Heart right ventricle (tissue), 16 donors: ENCODE measurements around the gene STOML2. TPM values are rescaled to one million over a fixed set of nuclear protein-coding genes. Genes with fewer than 3 reads are reported as not detected.

ENCODE experiments used
- ATAC-seq, 8 donors: fragments of 200-7000 bp; cut with Tn5 transposase; one replicate each; pipeline ENCODE4 v1.9.1; 2020; ENCODE audit warnings: mild to moderate bottlenecking in 8 of 8, moderate library complexity in 8 of 8, moderate number of reproducible peaks in 1 of 8
- DNase-seq, 2 donors: peaks; one replicate each; pipeline ENCODE4 v3.0.0-alpha.2; 2020
- H3K27ac ChIP-seq, 10 donors: fragments of 200-600 bp; sonication (generic) in 2 of 10; one replicate each; pipeline versions ENCODE4 v1.5.0 to v1.8.0; 2020 to 2022; ENCODE audit warnings: mild to moderate bottlenecking in 3 of 10
- H3K27me3 ChIP-seq, 7 donors: fragments of 200-600 bp; one replicate each; pipeline ENCODE4 v1.8.0; 2021 to 2022; ENCODE audit warnings: mild to moderate bottlenecking in 2 of 7
- H3K36me3 ChIP-seq, 9 donors: fragments of 200-600 bp; sonication (generic) in 1 of 9; one replicate each; pipeline versions ENCODE4 v1.5.0 to v1.8.0; 2020 to 2022; ENCODE audit warnings: mild to moderate bottlenecking in 2 of 9
- H3K4me1 ChIP-seq, 9 donors: fragments of 200-600 bp; sonication (generic) in 1 of 9; one replicate each; pipeline versions ENCODE4 v1.5.0 to v1.8.0; 2020 to 2022; ENCODE audit warnings: mild to moderate bottlenecking in 4 of 9
- H3K4me3 ChIP-seq, 10 donors: fragments of 200-600 bp; sonication (generic) in 2 of 10; one replicate each; pipeline versions ENCODE4 v1.5.0 to v1.8.0; 2020 to 2022; ENCODE audit warnings: mild to moderate bottlenecking in 7 of 10, moderate library complexity in 2 of 10
- H3K9me3 ChIP-seq, 11 donors: fragments of 200-600 bp in 10 of 11; sonication (generic) in 2 of 11; one replicate each; pipeline versions ENCODE4 v1.5.0 to v1.8.0; 2013 to 2022; ENCODE audit warnings: mild to moderate bottlenecking in 2 of 11, control low read depth in 1 of 11, moderate library complexity in 1 of 11
- CTCF ChIP-seq, 9 donors: fragments of 200-600 bp; sonication (generic) in 2 of 9; IDR thresholded peaks; one replicate each; pipeline versions ENCODE4 v1.5.0 to v1.8.0; 2021 to 2022; ENCODE audit warnings: antibody characterized with exemption in 9 of 9, mild to moderate bottlenecking in 5 of 9, moderate library complexity in 1 of 9
- WGBS, 2 donors: extraction: QIAGEN DNeasy Blood & Tissue Kit; methylation state at CpG; one replicate each; pipeline ENCODE4 v1.1.7; 2013; ENCODE audit warnings: inconsistent platforms in 1 of 2; 5-methylcytosine and 5-hydroxymethylcytosine counted together
- intact Hi-C, 10 donors: fragments of 100-400 bp; cut with DNase I; formaldehyde crosslinking; loops; one replicate each; pipeline versions ENCODE4 v1.11.1 to v1.14.2; 2022
- polyA plus RNA-seq, 2 donors: library from polyadenylated mRNA; stranded (reverse); fragments of 200-250 nt; gene quantifications; one replicate each; pipeline ENCODE4 v1.2.3, GENCODE V29; 2013
- total RNA-seq, 10 donors: library from RNA; stranded (reverse); fragmentation: NEBNext Ultra II Directional in 3 of 10; extraction: Animal tissue kit (Norgen Biotek cat#: 25700) in 3 of 10; gene quantifications; one replicate each; pipeline versions ENCODE4 v1.2.1 to v1.2.4, GENCODE V29; 2021 to 2023
- donor health status: Arrhythmogenic right ventricular cardiomyopathy.
- donor health status: ischemic (EF 13 %, LVEDD 7.1; RV severe dilation, severe dysfunction).
- donor health status: healthy with polysubstance abuse.
- donor health status: DM: no; HTN: yes; CAD: no.
- donor health status: DM: no; HTN: no; CAD: no.
- donor health status: ischemic (EF 25% LVEDD 6.9; RV normal size, moderate dysfunction).
- donor health status: ischemic (EF 25% LVEDD 5.7; RV mildly dilated, moderate dysfunction).
- donor health status: healthy.
- donor health status: DM: yes; HTN: yes; CAD: no.
- donor health status: Ischemic cardiomyopathy.
- donor health status: ischemic (EF 35%, LVEDD 5.7; RV mildly dilated, moderate dysfunction).
- donor health status: nonischemic (EF 11% LVEDD 7.7; RV severe dilation, severe dysfunction).
- donor health status: DM: yes; HTN: yes; CAD: no.
- donor health status: PGD.
- donor health status: ischemic (EF 29% LVEDD 5.4; RV normal size, mild dysfunction).
- donor health status: nonischemic (EF 23%, LVEDD 6.1; RV moderate dilation, normal function).

STOML2 gene
- total and polyA plus RNA-seq, 12 donors: 43.7 to 153 (median 127) TPM

DNA sequence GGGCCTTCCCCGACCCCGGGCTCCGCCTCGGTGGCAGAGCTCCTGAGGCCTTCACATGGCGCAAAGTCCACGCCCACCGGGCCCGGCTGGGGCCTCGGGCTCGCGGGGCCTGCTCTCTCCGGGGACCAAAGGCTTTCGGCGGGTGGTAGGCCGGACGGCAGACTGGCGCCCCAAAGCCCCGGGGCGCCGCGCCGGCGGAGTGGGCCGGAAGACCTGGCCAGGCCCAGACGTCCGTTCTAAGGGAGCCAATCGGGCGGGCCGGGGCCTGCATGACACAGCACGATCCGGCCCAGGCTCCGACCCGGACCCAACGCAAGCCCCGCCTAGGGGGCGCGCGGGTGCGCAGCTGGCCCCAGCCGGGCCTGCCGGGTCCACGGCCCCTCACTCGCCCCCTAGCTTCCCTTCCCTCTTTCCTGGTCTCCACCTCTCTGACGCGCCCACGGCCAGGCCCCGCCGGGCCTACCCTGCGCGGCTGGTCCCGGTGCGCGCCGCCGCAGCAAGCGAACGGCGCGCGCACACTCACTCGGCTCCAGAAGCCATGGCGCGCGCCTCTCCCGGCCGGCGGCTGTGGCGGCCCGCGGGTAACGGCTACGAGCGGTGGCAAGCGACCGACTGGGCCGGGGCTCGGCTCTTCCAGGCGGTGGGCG is 31.0 kb downstream of the STOML2 start:
- Histone ChIP-seq H3K27me3 (no peaks in the 10 kb centered on the region), H3K36me3 (peaks cover 0 to 67% (median 13%) of the 10 kb centered on the region in 9 donors), H3K4me1 (peaks cover 0 to 49% (median 39%) of the 10 kb centered on the region in 9 donors), H3K9me3 (no peaks in the 10 kb centered on the region), H3K27ac (peak overlapping the region; percentile 96 to 100 (median 100)), H3K4me3 (peak overlapping the region; percentile 73 to 100 (median 92))
- peak; percentile 86 for DNase-seq
- intact Hi-C loops: loop anchor here in 4 of 10 donors (2.0 to 10.0 kb wide), 5 partner anchors 25 to 85 kb away; partner anchors contain the start of genes DNAJB5 (in 2 of the 4) and PIGO (in 1 of the 4)
- ATAC-seq: peak; percentile 66 to 88 (median 85)
- 0 to 1% methylated on average over 61 to 79 of the region's 79 CpGs for whole genome bisulfite sequencing, 2 donors
- TF ChIP-seq CTCF (IDR thresholded peaks at IDR 0.05): peak in 8 of 9 donors; percentile 15 to 68 (median 48)

DNA sequence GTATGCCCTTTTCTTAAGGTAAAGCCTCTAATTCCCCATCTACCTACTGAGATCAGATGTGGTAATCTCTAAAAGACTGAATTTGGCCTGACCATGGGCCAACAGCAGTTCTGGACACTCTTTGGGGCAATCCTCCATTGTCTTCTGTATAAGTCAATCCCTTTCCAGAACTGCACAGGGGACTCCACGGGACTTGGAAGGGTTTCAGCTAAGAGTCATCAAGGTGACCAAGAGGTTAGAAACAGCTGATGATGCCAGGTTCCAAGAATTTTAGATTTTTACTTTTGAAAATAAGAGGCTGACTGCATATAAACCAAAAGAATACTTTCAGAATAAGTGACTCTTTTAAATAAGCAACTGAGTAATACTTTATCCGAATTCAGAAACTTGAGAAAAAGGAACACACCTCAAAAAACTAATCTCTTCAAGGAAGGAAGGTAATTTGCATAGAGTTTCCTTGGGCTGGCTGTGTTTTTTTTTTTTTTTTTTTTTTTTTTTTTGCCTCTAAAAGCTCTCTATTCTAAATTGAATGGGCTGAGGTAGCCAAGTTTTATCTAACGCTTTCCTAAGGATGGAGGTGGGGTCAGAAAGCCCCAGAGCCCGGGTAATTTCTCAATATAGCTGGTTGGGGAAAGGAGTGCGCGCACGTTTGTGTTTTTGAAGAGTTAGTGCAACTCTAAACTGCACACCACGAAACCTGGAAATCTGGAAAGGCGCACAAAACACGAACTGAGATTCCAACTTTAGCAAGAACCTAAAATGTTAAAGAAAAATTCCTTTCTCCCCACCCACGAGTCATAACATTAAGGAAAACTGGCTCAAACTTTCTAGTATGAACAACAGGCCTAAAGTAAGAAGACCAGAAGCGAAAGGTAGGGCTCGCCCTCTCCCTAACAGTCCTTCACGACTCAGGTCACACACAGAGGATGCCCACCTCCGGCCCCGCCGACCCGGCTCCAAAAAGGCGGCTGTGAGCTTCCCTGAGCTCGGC is 31.8 kb downstream of the STOML2 start:
- Histone ChIP-seq H3K9me3 (no peaks in the 10 kb centered on the region), H3K27ac (peak overlapping the region; percentile 96 to 100 (median 100)), H3K36me3 (peaks cover 0 to 67% (median 21%) of the 10 kb centered on the region in 9 donors), H3K4me3 (peak overlapping the region; percentile 73 to 100 (median 92)), H3K27me3 (no peaks in the 10 kb centered on the region), H3K4me1 (peaks cover 0 to 49% (median 39%) of the 10 kb centered on the region in 9 donors)
- TF ChIP-seq CTCF (IDR thresholded peaks at IDR 0.05): no peak
- DNase-seq (peak in 1 of 2 donors; percentile 52), ATAC-seq (peak in 1 of 8 donors; percentile 45)
- intact Hi-C loops: loop anchor here in 4 of 10 donors (5.0 to 10.0 kb wide), 4 partner anchors 41 to 84 kb away; partner anchors contain the start of gene DNAJB5 (in 2 of the 4)
- 1 to 3% methylated on average over 20 of the region's 20 CpGs for WGBS, 2 donors

DNA sequence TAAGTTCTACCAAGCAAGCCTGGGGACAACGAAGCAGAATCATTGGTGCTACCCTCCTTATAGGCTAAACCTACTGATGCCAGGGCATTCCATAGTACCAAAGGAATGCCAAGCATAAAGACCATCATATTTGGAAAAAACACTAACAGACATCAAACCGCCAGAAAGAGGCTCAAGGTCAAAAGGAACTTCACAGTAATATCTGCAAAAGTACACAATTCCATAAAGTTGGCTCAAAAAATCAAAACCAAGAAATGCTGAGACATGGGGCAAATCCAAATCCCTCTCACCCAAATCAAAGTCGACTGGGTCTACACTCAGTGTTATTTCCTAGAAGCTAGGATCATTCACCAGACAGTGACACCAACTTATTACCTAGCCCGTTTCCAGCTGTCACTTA is 33.9 kb downstream of the STOML2 start:
- H3K27ac ChIP-seq: peak overlapping the region in 2 of 10 donors; percentile 15 to 29

More for the DNA sequence above, 33.9 kb downstream of the STOML2 start:
- no peak for ATAC-seq
- peaks cover 0 to 49% (median 39%) of the 10 kb centered on the region in 9 donors for H3K4me1 ChIP-seq
- TF ChIP-seq CTCF (IDR thresholded peaks at IDR 0.05): no peak
- H3K4me3 ChIP-seq: peak overlapping the region in 2 of 10 donors; percentile 73 to 94
- no peaks in the 10 kb centered on the region for H3K27me3 ChIP-seq
- no peaks in the 10 kb centered on the region for H3K9me3 ChIP-seq
- 72 to 73% methylated on average over 4 of the region's 4 CpGs for WGBS, 2 donors
- peaks cover 0 to 67% (median 42%) of the 10 kb centered on the region in 9 donors for H3K36me3 ChIP-seq
- DNase-seq: no peak
- intact Hi-C loops: no loop called here
